Stimulated activated memory B cell treated with anti-CD40 and anti-IgM and Interleukin-4, amounts not matched to agents 10 μg/mL and 1 μg/mL and 100 μg/mL, for 72 hours (primary cell): Measurements from ENCODE around the gene GSTA5.
A peak's percentile ranks its signal among the peaks of the same experiment; 100 is the strongest.
"Not testable (repeated sequence)": the region's sequence is repeated elsewhere in the genome, so short reads cannot be mapped to it uniquely, and the experiment has no call there.

Experiments used
- ATAC-seq: fragments of 150-1000 bp; cut with Tn5 transposase; 2 replicates; pipeline ENCODE4 v1.10.0; 2021
- H3K27ac Mint-ChIP-seq: one replicate; pipeline ENCODE4 v1.8.0; 2022; ENCODE audit warnings: mild to moderate bottlenecking, mixed read lengths
- H3K27me3 Mint-ChIP-seq: one replicate; pipeline ENCODE4 v1.8.0; 2022; ENCODE audit warnings: mixed read lengths
- H3K36me3 Mint-ChIP-seq: one replicate; pipeline ENCODE4 v1.8.0; 2022; ENCODE audit warnings: mixed read lengths
- H3K4me1 Mint-ChIP-seq: one replicate; pipeline ENCODE4 v1.8.0; 2022; ENCODE audit warnings: mixed read lengths
- H3K4me3 Mint-ChIP-seq: one replicate; pipeline ENCODE4 v1.8.0; 2022; ENCODE audit warnings: mild to moderate bottlenecking, moderate library complexity, mixed read lengths
- H3K9me3 Mint-ChIP-seq: one replicate; pipeline ENCODE4 v1.8.0; 2022; ENCODE audit warnings: mixed read lengths

The GSTA5 gene

GRCh38 chr6:52820198-52820597, 20.4 kb downstream of the GSTA5 start:
- H3K4me3 Mint-ChIP-seq: no peak overlapping the region
- peaks cover 13% of the 10 kb centered on the region for H3K9me3 Mint-ChIP-seq
- H3K27ac Mint-ChIP-seq: no peak overlapping the region
- no peak for ATAC-seq
- no peaks in the 10 kb centered on the region for H3K4me1 Mint-ChIP-seq
- H3K27me3 Mint-ChIP-seq: peaks cover 9% of the 10 kb centered on the region
- no peaks in the 10 kb centered on the region for H3K36me3 Mint-ChIP-seq

GRCh38 chr6:52815167-52816092, 25.2 kb downstream of the GSTA5 start:
- Mint-ChIP-seq H3K36me3 (no peaks in the 10 kb centered on the region), H3K4me1 (no peaks in the 10 kb centered on the region), H3K27ac (no peak overlapping the region), H3K9me3 (peaks cover under 1% of the 10 kb centered on the region), H3K27me3 (peaks cover 19% of the 10 kb centered on the region), H3K4me3 (no peak overlapping the region)
- no peak for ATAC-seq

GRCh38 chr6:52814545-52814944, 26.1 kb downstream of the GSTA5 start:
- peaks cover 19% of the 10 kb centered on the region for H3K27me3 Mint-ChIP-seq
- H3K36me3 Mint-ChIP-seq, H3K27ac Mint-ChIP-seq, H3K4me1 Mint-ChIP-seq, ATAC-seq, H3K4me3 Mint-ChIP-seq, H3K9me3 Mint-ChIP-seq: not testable (repeated sequence)

GRCh38 chr6:52809777-52810176, 30.8 kb downstream of the GSTA5 start:
- not testable (repeated sequence) for ATAC-seq, H3K36me3 Mint-ChIP-seq, H3K4me3 Mint-ChIP-seq, H3K4me1 Mint-ChIP-seq, H3K9me3 Mint-ChIP-seq, H3K27ac Mint-ChIP-seq
- H3K27me3 Mint-ChIP-seq: peaks cover 37% of the 10 kb centered on the region

GRCh38 chr6:52808660-52809059, 32.0 kb downstream of the GSTA5 start:
- H3K4me3 Mint-ChIP-seq: no peak overlapping the region
- H3K4me1 Mint-ChIP-seq: no peaks in the 10 kb centered on the region
- no peaks in the 10 kb centered on the region for H3K9me3 Mint-ChIP-seq
- H3K27ac Mint-ChIP-seq: no peak overlapping the region
- no peaks in the 10 kb centered on the region for H3K36me3 Mint-ChIP-seq
- no peak for ATAC-seq
- H3K27me3 Mint-ChIP-seq: peaks cover 44% of the 10 kb centered on the region

- H3K36me3 Mint-ChIP-seq, H3K4me1 Mint-ChIP-seq, H3K27ac Mint-ChIP-seq, H3K9me3 Mint-ChIP-seq, H3K4me3 Mint-ChIP-seq, ATAC-seq: not testable (repeated sequence)
- peaks cover 47% of the 10 kb centered on the region for H3K27me3 Mint-ChIP-seq
Measured at GRCh38 chr6:52803668-52804255, 36.9 kb downstream of the GSTA5 start, which contains the start of gene GSTA1. TSS of gene GSTA1 (minus strand) at chr6:52803816. CDS start at chr6:52799267, 4,549 bp downstream.

- Mint-ChIP-seq H3K9me3 (no peaks in the 10 kb centered on the region), H3K36me3 (no peaks in the 10 kb centered on the region), H3K27me3 (peaks cover 47% of the 10 kb centered on the region), H3K4me1 (no peaks in the 10 kb centered on the region), H3K27ac (no peak overlapping the region), H3K4me3 (no peak overlapping the region)
- no peak for ATAC-seq
Measured at GRCh38 chr6:52802806-52803205, 37.8 kb downstream of the GSTA5 start.

GRCh38 chr6:52801188-52801841, 39.3 kb downstream of the GSTA5 start:
- no peak for ATAC-seq
- no peaks in the 10 kb centered on the region for H3K4me1 Mint-ChIP-seq
- peaks cover 39% of the 10 kb centered on the region for H3K27me3 Mint-ChIP-seq
- H3K9me3 Mint-ChIP-seq: no peaks in the 10 kb centered on the region
- no peak overlapping the region for H3K4me3 Mint-ChIP-seq
- no peaks in the 10 kb centered on the region for H3K36me3 Mint-ChIP-seq
- H3K27ac Mint-ChIP-seq: no peak overlapping the region

- H3K27ac Mint-ChIP-seq, ATAC-seq, H3K36me3 Mint-ChIP-seq, H3K4me3 Mint-ChIP-seq, H3K4me1 Mint-ChIP-seq, H3K9me3 Mint-ChIP-seq: not testable (repeated sequence)
- H3K27me3 Mint-ChIP-seq: peaks cover 33% of the 10 kb centered on the region
Measured at GRCh38 chr6:52799272-52799671, 41.3 kb downstream of the GSTA5 start.

GRCh38 chr6:52794366-52794765, 46.2 kb downstream of the GSTA5 start:
- not testable (repeated sequence) for H3K27ac Mint-ChIP-seq, H3K36me3 Mint-ChIP-seq, H3K4me1 Mint-ChIP-seq, ATAC-seq, H3K9me3 Mint-ChIP-seq, H3K4me3 Mint-ChIP-seq, H3K27me3 Mint-ChIP-seq

GRCh38 chr6:52790861-52791260, 49.8 kb downstream of the GSTA5 start:
- H3K27me3 Mint-ChIP-seq: peaks cover 4% of the 10 kb centered on the region
- no peak overlapping the region for H3K27ac Mint-ChIP-seq
- no peak for ATAC-seq
- H3K36me3 Mint-ChIP-seq: peaks cover 6% of the 10 kb centered on the region
- no peaks in the 10 kb centered on the region for H3K4me1 Mint-ChIP-seq
- peaks cover 8% of the 10 kb centered on the region for H3K9me3 Mint-ChIP-seq
- H3K4me3 Mint-ChIP-seq: no peak overlapping the region

- not testable (repeated sequence) for ATAC-seq, H3K36me3 Mint-ChIP-seq
Measured at GRCh38 chr6:52789658-52790057, 51.0 kb downstream of the GSTA5 start.

GRCh38 chr6:52788478-52788877, 52.1 kb downstream of the GSTA5 start:
- ATAC-seq: no peak
- H3K36me3 Mint-ChIP-seq: peaks cover 6% of the 10 kb centered on the region
- H3K4me3 Mint-ChIP-seq: no peak overlapping the region
- peaks cover 12% of the 10 kb centered on the region for H3K9me3 Mint-ChIP-seq
- no peaks in the 10 kb centered on the region for H3K4me1 Mint-ChIP-seq
- H3K27me3 Mint-ChIP-seq: no peaks in the 10 kb centered on the region
- H3K27ac Mint-ChIP-seq: no peak overlapping the region

More at GRCh38 chr6:52789658-52790057, 51.0 kb downstream of the GSTA5 start:
- not testable (repeated sequence) for H3K9me3 Mint-ChIP-seq, H3K4me3 Mint-ChIP-seq, H3K27ac Mint-ChIP-seq, H3K4me1 Mint-ChIP-seq, H3K27me3 Mint-ChIP-seq

GRCh38 chr6:52787917-52788316, 52.7 kb downstream of the GSTA5 start:
- Mint-ChIP-seq H3K27me3 (no peaks in the 10 kb centered on the region), H3K36me3 (peaks cover 6% of the 10 kb centered on the region), H3K9me3 (peaks cover 9% of the 10 kb centered on the region), H3K27ac (no peak overlapping the region), H3K4me3 (no peak overlapping the region), H3K4me1 (no peaks in the 10 kb centered on the region)
- no peak for ATAC-seq

GRCh38 chr6:52786249-52786956, 54.2 kb downstream of the GSTA5 start:
- H3K4me1 Mint-ChIP-seq: no peaks in the 10 kb centered on the region
- H3K4me3 Mint-ChIP-seq: no peak overlapping the region
- no peaks in the 10 kb centered on the region for H3K36me3 Mint-ChIP-seq
- no peak overlapping the region for H3K27ac Mint-ChIP-seq
- peaks cover 4% of the 10 kb centered on the region for H3K9me3 Mint-ChIP-seq
- ATAC-seq: peak; percentile 32
- no peaks in the 10 kb centered on the region for H3K27me3 Mint-ChIP-seq
